SKM-1 treated with dmso at 0.1 percent for 144 hours (cell line): Measurements from ENCODE around the gene ZNF776.
"Not testable (repeated sequence)": the region's sequence is repeated elsewhere in the genome, so short reads cannot be mapped to it uniquely, and the experiment has no call there.

Experiments
- DNase-seq: peaks from one replicate; lab custom pipeline; 2025; ENCODE audit not compliant: unreplicated experiment; lab: John Stamatoyannopoulos, UW

ZNF776 gene

DNA sequence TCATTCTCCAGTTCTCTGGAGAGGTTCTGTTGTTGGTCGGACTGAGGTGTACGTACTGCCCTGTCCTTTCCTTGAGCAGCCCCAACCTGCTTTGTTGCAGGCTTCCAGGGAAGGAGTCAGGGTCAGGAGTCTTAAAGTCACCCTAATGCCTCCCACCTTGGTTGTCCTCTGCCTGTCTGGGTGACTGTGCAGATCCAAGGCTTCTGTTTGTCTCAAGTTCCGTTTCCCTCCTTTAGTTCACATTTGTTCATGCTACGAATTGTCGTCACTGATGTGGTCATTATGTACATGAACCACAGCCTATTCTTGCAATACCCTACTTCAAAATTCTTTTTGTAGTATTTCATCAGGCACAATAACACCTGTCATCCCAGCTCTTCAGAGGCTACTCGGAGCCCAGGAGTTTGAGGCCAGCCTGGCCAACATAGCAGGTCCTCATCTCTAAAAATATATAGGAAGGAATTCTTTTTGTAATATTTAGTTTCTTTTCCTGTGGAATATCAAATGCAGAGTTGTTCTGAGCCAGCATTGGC lies 30.2 kb downstream of the ZNF776 start:
- DNase-seq, result no peak

DNA sequence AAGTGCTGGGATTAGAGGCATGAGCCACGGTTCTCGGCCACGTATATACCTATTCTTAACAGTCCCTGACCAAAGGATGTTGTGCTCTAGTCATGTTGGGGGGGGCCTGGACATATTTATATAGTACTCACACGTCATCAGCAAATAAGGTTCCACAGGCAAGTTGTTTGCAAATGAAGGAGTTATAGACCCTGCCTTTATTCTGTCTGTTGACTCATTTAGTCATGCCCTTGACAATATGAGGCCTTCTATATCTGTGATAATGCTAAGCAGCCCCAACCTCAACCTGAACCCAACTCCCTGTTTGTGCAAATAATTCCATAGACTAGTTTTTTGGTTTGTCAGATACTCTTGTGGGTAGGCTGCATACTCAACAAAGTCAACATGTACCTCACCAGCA lies 31.7 kb downstream of the ZNF776 start:
- DNase-seq, result no peak

DNA sequence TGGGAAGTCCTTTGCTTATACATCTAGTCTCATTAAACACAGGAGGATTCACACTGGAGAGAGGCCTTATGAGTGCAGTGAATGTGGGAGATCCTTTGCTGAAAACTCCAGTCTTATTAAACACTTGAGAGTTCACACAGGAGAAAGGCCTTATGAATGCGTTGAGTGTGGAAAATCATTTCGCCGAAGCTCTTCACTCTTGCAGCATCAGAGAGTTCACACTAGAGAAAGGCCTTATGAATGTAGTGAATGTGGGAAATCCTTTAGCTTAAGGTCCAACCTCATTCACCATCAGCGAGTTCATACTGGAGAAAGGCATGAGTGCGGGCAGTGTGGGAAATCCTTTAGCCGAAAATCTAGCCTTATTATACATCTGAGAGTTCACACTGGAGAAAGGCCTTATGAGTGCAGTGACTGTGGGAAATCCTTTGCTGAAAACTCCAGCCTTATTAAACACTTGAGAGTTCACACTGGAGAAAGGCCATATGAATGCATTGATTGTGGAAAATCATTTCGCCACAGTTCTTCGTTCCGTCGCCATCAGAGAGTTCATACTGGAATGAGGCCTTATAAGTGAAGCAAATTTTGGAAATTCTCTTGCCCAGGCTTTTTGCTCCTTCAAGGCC lies 32.7 kb downstream of the ZNF776 start:
- DNase-seq, result no peak

DNA sequence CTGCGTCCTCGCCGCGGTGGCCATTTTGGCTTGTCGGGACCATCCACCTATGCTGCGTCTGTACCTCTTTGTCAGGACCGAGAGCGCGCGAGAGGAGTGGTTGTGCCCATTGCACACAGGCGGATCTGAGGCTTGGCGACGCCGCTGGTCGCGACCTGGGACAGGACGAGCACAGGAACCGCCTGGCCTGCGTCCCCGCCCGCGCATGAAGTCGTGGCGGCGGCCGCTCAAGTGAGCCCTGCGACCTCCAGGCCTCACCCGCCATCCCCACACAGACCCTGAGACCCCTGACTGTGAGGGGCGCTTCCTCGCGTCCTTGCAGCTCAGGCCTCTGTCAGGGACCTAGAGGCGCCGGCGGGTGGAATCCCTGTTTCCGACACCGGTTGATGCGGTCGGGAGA lies 39.7 kb downstream of the ZNF776 start:
- no peak for DNase-seq

DNA sequence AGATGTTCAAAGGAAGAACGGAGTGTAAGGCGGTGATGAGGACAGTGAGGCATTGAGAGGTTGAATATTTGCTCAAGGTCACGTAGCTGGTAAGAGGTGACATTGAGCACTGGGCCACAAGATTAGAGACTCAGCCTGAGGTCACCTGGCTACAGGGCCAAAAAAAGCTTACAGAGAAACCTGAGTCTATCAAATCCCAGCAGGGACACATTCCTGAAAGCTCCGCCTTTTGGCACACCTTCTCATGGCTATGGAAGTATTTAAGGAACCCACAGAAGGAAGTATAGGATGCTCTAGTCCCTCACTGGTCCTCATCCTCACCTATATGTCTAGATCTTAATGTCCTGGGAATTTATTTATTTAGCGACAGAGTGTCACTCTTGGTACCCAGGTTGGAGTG lies 40.3 kb downstream of the ZNF776 start:
- no peak for DNase-seq

DNA sequence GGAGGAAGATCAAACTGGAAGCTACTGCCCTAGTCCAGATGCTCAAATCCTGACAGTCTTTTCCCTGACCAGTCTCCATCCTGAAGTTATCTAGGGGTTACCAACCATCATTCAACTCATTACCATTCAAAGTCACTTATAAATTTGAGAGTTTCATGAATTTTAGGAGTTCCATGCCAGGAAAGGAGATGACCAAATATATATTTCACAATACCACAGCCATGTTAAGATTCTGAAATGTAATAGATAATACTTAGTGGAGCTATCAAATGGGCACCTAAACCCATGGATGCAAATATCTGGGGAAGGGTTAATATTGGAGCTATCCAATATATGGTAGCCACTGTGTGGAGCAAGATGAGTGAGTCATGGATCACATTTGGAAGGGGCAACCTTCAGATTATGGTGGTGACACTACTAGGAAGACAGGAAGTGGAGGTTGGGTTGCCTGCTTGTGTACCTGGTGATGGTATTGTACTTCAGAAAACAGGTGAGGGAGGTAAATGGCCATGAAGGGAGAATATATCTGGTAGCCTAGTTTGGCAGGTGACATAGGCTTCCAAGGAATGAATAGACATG lies 41.6 kb downstream of the ZNF776 start:
- DNase-seq, result no peak

DNA sequence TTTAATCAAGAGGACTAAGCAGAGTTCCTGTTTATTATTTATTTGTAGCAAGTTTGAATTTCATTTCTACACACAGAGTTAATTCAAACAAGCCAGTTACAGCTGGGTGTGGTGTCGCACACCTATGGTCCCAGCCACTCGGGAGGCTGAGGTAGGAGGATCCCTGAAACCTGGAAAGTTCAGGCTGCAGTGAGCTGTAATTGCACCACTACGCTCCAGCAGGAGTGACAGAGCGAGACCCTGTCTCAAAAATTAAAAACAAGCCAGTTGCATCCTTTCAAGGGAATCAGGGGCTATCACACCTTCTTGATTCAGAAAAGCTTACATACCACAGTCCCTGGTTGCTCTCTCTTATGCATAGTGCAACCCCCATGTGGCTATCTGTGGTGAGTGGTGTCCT lies 42.7 kb downstream of the ZNF776 start:
- no peak for DNase-seq

DNA sequence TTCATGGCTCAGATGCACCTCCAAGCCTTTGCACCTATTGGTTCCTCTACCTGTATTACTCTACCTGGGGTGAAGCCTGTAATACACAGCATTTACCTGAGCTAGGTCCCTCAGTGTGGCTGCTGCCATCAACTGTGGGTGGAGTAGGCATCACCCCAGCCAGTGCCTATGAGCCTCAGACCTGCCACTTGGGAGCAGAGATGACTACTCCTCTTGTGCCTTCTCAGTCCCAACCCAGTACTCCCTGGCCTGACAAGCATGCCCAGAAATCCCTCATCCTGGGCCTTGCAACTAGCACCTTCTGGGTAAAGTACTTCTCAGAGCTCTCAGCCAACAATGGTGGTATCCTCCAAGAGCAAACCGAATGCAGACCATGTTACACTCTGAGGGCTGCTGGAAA lies 50.0 kb downstream of the ZNF776 start:
- not testable (repeated sequence) for DNase-seq

DNA sequence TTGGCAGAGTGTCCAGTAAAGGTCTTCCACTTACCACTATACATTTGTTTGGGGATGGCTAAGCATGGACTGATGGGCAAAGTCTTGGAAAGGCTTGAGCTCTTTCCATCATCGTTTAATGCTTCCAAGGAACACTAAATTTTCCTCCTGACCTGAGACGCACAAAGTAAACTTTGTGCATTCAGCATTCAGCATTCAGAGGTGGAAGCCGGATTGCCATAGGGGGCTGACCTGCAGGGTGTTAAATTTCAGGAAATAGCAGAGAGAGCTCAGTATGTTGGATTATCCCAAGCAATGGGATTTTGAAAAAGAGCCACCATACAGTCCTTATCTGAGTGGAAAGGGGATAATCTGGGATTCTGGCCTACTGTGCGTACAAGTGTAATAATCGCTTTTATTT lies 54.1 kb downstream of the ZNF776 start:
- DNase-seq, result no peak

DNA sequence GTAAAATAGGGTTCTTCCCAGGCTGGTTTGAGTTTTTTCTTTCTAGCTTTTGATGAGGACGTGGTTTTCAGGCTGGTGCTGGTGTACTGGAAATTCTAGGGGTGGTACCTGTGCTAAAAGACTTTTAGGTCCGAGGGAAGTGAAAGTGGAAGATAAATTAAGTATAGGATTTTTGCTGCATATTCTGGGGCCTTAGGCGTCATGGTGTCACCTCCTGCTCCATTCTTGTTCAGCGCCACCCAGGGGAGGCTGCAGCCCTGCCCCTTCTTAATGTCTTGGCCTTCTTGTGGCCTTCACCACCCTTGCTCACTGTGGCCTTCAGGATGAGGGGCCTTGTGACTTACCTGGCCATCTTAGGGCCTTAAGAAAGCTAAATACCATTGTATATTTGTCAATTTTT lies 55.7 kb downstream of the ZNF776 start:
- DNase-seq, result no peak

DNA sequence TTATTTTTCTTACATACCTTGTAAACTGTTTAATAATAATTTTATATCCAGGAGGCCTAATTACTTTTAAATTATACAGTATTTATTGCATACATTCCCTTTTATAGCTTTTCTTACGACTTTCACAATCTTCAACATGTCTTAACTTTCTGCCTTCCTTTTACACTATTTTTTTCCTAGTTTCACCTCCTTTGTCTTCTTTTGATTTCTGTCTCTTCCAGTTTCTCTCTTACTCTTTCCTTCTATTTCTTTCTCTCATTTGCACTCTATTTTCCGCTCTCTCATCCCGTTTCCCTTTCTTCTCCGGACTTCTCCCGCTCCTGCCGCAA lies 56.6 kb downstream of the ZNF776 start:
- DNase-seq, result no peak

DNA sequence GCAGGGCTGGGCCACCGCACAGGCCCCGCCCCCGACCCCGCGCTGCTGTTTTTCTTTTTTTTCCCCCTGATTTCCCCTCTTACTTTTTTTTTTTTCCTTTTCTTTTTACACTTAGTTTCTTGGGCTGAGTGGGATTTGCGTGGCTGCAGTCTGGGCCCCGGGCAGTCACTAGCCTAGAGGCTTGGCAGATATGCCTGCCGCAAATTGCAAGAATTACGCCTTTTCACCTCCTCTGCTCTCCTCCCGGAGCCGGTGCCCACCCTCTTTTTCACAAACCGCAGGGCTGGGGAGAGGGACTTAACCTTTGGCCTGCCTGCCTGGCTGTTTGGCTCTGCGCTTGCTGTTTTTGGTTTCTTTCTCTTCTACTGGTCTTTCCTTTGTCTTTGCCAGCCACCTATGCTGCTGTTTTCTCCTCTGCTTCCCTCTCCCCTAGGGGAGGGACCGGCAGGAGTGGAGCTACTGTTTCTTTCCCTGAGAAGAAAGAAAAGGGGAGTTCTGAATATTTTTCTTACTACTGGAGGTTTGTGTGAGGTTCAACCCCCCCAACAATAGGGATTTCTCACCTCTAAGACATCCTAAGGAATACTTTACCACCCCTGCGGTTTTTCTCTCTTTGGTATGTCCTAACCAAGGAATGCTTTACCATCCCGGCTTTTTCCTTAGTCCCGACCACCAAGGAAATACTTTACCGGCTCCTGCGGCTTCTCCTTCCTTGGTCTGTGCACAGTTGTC lies 57.1 kb downstream of the ZNF776 start:
- no peak for DNase-seq

DNA sequence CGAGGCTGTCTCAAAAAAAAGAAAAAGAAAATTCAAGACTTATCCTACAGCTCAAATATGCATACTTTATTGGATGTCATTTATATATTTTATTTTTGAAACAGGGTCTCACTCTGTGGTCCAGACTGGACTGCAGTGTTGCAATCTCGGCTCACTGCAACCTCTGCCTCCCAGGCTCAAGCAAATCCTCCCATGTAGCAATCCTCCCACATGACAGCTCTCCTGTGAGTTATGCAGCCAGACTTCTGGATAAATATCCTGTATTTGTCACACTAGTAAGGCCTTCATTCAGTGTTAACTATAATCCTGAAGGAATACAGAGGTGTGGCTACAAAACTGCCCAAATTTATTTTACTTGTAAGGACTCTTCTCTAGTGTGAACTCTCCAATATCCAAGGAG lies 60.9 kb downstream of the ZNF776 start:
- no peak for DNase-seq
